ENCODE results near the gene GLRX. TPM values are rescaled to one million over a fixed set of nuclear protein-coding genes. Genes with fewer than 3 reads are reported as not detected.

GLRX gene
- total RNA-seq, 1 donor from 2014 or later, result 32.8 TPM

GRCh38 chr5:95770830-95771708 is 51.5 kb downstream of the GLRX start:
- Mint-ChIP-seq H3K4me3 (ENCODE audit: unreplicated experiment) (no peak overlapping the region), H3K36me3 (ENCODE audit: unreplicated experiment) (peaks cover 48% of the 10 kb centered on the region), H3K9me3 (ENCODE audit: unreplicated experiment) (no peaks in the 10 kb centered on the region), H3K27me3 (ENCODE audit: unreplicated experiment) (no peaks in the 10 kb centered on the region), H3K27ac (ENCODE audit: unreplicated experiment) (no peak overlapping the region), H3K4me1 (ENCODE audit: unreplicated experiment) (peaks cover 23% of the 10 kb centered on the region)
- no peak for DNase-seq (ENCODE audit: extremely low spot score, unreplicated experiment)
- no peak for TF ChIP-seq CTCF (IDR thresholded peaks at IDR 0.05)

GRCh38 chr5:95768731-95769130 is 53.8 kb downstream of the GLRX start:
- Mint-ChIP-seq H3K9me3 (ENCODE audit: unreplicated experiment) (no peaks in the 10 kb centered on the region), H3K4me1 (ENCODE audit: unreplicated experiment) (peaks cover 17% of the 10 kb centered on the region), H3K4me3 (ENCODE audit: unreplicated experiment) (no peak overlapping the region), H3K27me3 (ENCODE audit: unreplicated experiment) (no peaks in the 10 kb centered on the region), H3K36me3 (ENCODE audit: unreplicated experiment) (peaks cover 67% of the 10 kb centered on the region), H3K27ac (ENCODE audit: unreplicated experiment) (no peak overlapping the region)
- TF ChIP-seq CTCF (IDR thresholded peaks at IDR 0.05), result no peak
- no peak for DNase-seq (ENCODE audit: extremely low spot score, unreplicated experiment)

GRCh38 chr5:95763941-95764340 is 58.6 kb downstream of the GLRX start:
- Mint-ChIP-seq H3K4me1 (ENCODE audit: unreplicated experiment) (peaks cover 44% of the 10 kb centered on the region), H3K9me3 (ENCODE audit: unreplicated experiment) (no peaks in the 10 kb centered on the region), H3K4me3 (ENCODE audit: unreplicated experiment) (no peak overlapping the region), H3K36me3 (ENCODE audit: unreplicated experiment) (peaks cover 59% of the 10 kb centered on the region), H3K27ac (ENCODE audit: unreplicated experiment) (no peak overlapping the region), H3K27me3 (ENCODE audit: unreplicated experiment) (no peaks in the 10 kb centered on the region)
- TF ChIP-seq CTCF (IDR thresholded peaks at IDR 0.05), result no peak
- no peak for DNase-seq (ENCODE audit: extremely low spot score, unreplicated experiment)

Other genes with a start within 250 kb of the GLRX start
- 0.16 and 0.21 TPM in 2 replicates for gene GPR150, start 202.6 kb downstream of the GLRX start, total RNA-seq
- gene RFESD, start 175.9 kb downstream of the GLRX start, total RNA-seq, result 1.7 and 2.3 TPM in 2 replicates
- 3.0 and 3.8 TPM in 2 replicates for gene SPATA9, start 139.7 kb downstream of the GLRX start, total RNA-seq
- 190 and 208 TPM in 2 replicates for gene RHOBTB3, start 91.4 kb downstream of the GLRX start, total RNA-seq
- gene ELL2, start 139.1 kb upstream of the GLRX start, total RNA-seq, result 50.7 and 50.8 TPM in 2 replicates

Data from osteocyte (in vitro differentiated cells).